Measurements from ENCODE around the gene SLC24A4.

Gene SLC24A4

GRCh38 chr14:92507174-92507768, 184.3 kb downstream of the SLC24A4 start:
- no peak overlapping the region for H3K4me3 ChIP-seq (ENCODE audit: low read depth, low read length)
- TF ChIP-seq CTCF (IDR thresholded peaks at IDR 0.05; ENCODE audit: borderline replicate concordance, insufficient read depth, low read depth, low read length), result no peak

- TF ChIP-seq CTCF (IDR thresholded peaks at IDR 0.05; ENCODE audit: borderline replicate concordance, insufficient read depth, low read depth, low read length), result peak; percentile 9; the same call in 1 of the 2 replicates
- H3K4me3 ChIP-seq (ENCODE audit: low read depth, low read length), result no peak overlapping the region
These were observed 188.0 kb downstream of the SLC24A4 start for GRCh38 chr14:92510972-92511371.

GRCh38 chr14:92511453-92512238, 188.7 kb downstream of the SLC24A4 start:
- TF ChIP-seq CTCF (IDR thresholded peaks at IDR 0.05; ENCODE audit: borderline replicate concordance, insufficient read depth, low read depth, low read length), result no peak
- H3K4me3 ChIP-seq (ENCODE audit: low read depth, low read length), result no peak overlapping the region

- H3K4me3 ChIP-seq (ENCODE audit: low read depth, low read length), result peak overlapping the region; percentile 78
- no peak for TF ChIP-seq CTCF (IDR thresholded peaks at IDR 0.05; ENCODE audit: borderline replicate concordance, insufficient read depth, low read depth, low read length)
These were observed 189.8 kb downstream of the SLC24A4 start for GRCh38 chr14:92512807-92513203.

- no peak for TF ChIP-seq CTCF (IDR thresholded peaks at IDR 0.05; ENCODE audit: borderline replicate concordance, insufficient read depth, low read depth, low read length)
- peak within 1 kb of the TSS; percentile 78 for H3K4me3 ChIP-seq (ENCODE audit: low read depth, low read length)
These were observed 190.4 kb downstream of the SLC24A4 start, which contains the start of gene RIN3 for GRCh38 chr14:92513204-92513965. Gene RIN3, plus strand, starts transcription at chr14:92513781. Its CDS starts 152 bp downstream, at chr14:92513933.

- no peak for TF ChIP-seq CTCF (IDR thresholded peaks at IDR 0.05; ENCODE audit: borderline replicate concordance, insufficient read depth, low read depth, low read length)
- H3K4me3 ChIP-seq (ENCODE audit: low read depth, low read length), result peak overlapping the region; percentile 78
These were observed 191.2 kb downstream of the SLC24A4 start for GRCh38 chr14:92513966-92514843.
